ENCODE results near the gene MAFG. TPM values are rescaled to one million over a fixed set of nuclear protein-coding genes. Genes with fewer than 3 reads are reported as not detected.

MAFG gene
- total and polyA plus RNA-seq, 2 donors (not counting 1 experiment from before 2014, with no cell fraction given) = 11.3 to 20.6 TPM

DNA sequence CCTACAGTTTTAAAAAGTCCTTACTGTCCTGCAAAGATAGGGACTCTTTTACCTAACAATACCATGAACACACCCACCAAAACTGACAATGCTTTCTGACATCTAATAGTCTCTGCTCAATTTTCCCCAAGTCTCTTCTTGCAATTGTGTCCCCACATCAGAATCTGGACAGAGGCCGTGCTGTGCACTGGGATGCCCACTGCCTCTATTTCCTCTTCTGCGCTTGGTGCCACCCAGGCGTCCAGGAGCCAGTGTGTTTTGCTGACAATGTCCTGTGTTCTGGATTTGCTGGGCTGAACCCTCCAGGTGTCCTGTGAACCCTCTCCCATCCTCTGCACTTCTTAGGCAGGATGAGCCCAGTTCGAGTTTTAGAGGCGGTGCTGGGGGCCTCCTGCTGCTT, 50.0 kb downstream of the MAFG start:
- Histone ChIP-seq H3K4me1 (ENCODE audit: control insufficient read depth, extremely low read depth, insufficient read depth, low read length) (no peaks in the 10 kb centered on the region), H3K4me3 (replicated peaks in 1 of 4; ENCODE audit: control extremely low read depth in 1 of 4, insufficient read depth in 1 of 4, low read depth in 3 of 4, low read length in 4 of 4) (no peak overlapping the region), H3K27me3 (ENCODE audit: control insufficient read depth, insufficient read depth, low read length) (no peaks in the 10 kb centered on the region), H3K27ac (ENCODE audit: insufficient read depth, low read length) (no peak overlapping the region), H3K79me2 (ENCODE audit: control insufficient read depth, insufficient read depth, low read length) (no peaks in the 10 kb centered on the region), H2AFZ (ENCODE audit: low read length) (no peak overlapping the region), H3K9ac (ENCODE audit: insufficient read depth, low read length) (no peak overlapping the region), H3K9me3 (ENCODE audit: control insufficient read depth, insufficient read depth, low read depth, low read length) (no peaks in the 10 kb centered on the region), H3K36me3 (ENCODE audit: control insufficient read depth, insufficient read depth, low read length) (peaks cover 4% of the 10 kb centered on the region), H3K4me2 (ENCODE audit: extremely low read depth, insufficient read depth, low read length) (no peak overlapping the region), H4K20me1 (ENCODE audit: control insufficient read depth, extremely low read depth, insufficient read depth, low read length) (no peaks in the 10 kb centered on the region)
- no peak for DNase-seq (ENCODE audit: low read depth in 2 of 2)
- TF ChIP-seq, protein P1, sequence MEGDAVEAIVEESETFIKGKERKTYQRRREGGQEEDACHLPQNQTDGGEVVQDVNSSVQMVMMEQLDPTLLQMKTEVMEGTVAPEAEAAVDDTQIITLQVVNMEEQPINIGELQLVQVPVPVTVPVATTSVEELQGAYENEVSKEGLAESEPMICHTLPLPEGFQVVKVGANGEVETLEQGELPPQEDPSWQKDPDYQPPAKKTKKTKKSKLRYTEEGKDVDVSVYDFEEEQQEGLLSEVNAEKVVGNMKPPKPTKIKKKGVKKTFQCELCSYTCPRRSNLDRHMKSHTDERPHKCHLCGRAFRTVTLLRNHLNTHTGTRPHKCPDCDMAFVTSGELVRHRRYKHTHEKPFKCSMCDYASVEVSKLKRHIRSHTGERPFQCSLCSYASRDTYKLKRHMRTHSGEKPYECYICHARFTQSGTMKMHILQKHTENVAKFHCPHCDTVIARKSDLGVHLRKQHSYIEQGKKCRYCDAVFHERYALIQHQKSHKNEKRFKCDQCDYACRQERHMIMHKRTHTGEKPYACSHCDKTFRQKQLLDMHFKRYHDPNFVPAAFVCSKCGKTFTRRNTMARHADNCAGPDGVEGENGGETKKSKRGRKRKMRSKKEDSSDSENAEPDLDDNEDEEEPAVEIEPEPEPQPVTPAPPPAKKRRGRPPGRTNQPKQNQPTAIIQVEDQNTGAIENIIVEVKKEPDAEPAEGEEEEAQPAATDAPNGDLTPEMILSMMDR (conservative IDR thresholded peaks at IDR 0.05 in 1 of 2, IDR thresholded peaks at IDR 0.05 in 1 of 2; ENCODE audit: low read depth in 1 of 2, low read length in 2 of 2) = no peak
- no peak for TF ChIP-seq EZH2 (IDR thresholded peaks at IDR 0.05; ENCODE audit: low read length, missing control alignments)

DNA sequence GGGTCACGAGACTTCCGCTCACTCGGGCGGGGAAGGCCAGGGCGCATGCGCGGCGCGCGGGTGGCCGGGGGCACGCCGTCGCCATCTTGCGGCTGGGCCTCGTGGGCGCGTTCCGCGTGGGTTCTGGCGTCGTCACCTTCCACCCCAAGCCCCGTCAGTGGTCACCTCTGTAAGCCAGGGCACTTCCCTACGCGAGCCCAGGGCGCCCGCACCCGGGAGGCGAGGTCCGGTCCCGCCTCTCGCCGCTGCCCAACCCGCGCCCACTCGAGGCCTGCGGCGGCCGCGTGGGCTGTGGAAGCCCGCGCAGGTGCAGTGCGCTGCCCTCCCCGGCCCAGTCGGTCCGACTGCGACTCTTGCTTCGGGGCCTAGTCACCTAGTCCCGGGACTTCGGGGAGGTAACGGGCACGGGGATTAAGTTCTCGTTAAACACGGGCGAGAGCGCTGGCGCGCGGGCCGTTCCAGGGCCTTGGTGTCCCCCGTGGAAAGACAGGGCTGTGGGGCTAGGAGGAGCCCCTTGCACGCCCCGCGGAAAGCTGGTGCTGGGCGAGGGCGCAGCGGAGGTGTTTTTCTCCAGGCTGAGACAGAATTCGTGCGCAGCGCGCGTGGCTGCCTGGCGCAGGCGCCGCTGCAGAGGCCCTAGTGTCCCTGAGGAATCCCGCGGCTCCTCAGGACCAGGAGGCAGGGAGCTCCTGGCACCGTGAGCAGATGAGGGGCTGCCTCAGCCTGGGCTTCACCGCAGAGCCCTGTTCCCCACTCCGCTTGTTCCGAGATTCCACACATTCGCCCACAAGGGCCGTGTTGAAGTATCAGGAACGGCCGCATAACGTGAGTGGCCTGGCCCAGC, 55.9 kb downstream of the MAFG start:
- DNase-seq (ENCODE audit: low read depth in 2 of 2) = peak; percentile 78 to 89
- Histone ChIP-seq H4K20me1 (ENCODE audit: control insufficient read depth, extremely low read depth, insufficient read depth, low read length) (no peaks in the 10 kb centered on the region), H3K4me1 (ENCODE audit: control insufficient read depth, extremely low read depth, insufficient read depth, low read length) (peaks cover 18% of the 10 kb centered on the region), H3K9me3 (ENCODE audit: control insufficient read depth, insufficient read depth, low read depth, low read length) (no peaks in the 10 kb centered on the region), H3K27me3 (ENCODE audit: control insufficient read depth, insufficient read depth, low read length) (no peaks in the 10 kb centered on the region), H3K27ac (ENCODE audit: insufficient read depth, low read length) (peak overlapping the region; percentile 99), H3K9ac (ENCODE audit: insufficient read depth, low read length) (peak overlapping the region; percentile 97), H2AFZ (ENCODE audit: low read length) (peak overlapping the region; percentile 69), H3K79me2 (ENCODE audit: control insufficient read depth, insufficient read depth, low read length) (peaks cover 26% of the 10 kb centered on the region), H3K4me2 (ENCODE audit: extremely low read depth, insufficient read depth, low read length) (peak overlapping the region; percentile 97), H3K36me3 (ENCODE audit: control insufficient read depth, insufficient read depth, low read length) (peaks cover 13% of the 10 kb centered on the region), H3K4me3 (replicated peaks in 1 of 4; ENCODE audit: control extremely low read depth in 1 of 4, insufficient read depth in 1 of 4, low read depth in 3 of 4, low read length in 4 of 4) (peak overlapping the region; percentile 55 to 89 (median 73))
- TF ChIP-seq, protein P1 (conservative IDR thresholded peaks at IDR 0.05 in 1 of 2, IDR thresholded peaks at IDR 0.05 in 1 of 2; ENCODE audit: low read depth in 1 of 2, low read length in 2 of 2) = peak in 1 of 2 donors; percentile 27
- no peak for TF ChIP-seq EZH2 (IDR thresholded peaks at IDR 0.05; ENCODE audit: low read length, missing control alignments)

DNA sequence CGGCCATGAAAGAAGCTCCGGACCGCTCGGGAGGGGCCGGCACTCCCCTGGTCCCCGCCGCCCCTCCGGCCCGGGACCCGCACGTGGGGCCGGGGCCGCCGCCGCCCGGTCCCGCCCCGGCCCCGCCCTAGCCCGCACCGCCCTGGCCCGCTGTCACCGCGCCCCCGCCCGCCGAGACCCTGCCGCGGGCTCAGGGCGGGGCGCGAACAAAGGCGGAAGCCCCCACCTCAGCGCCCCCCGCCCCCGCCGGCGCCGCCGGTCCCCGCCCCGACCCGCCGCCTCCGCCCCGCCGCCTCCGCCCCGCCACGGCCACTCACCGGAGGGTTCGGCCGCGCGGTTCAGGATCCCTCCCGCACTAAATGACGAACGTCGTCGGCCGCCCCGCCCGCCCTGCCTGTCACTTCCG, 56.6 kb downstream of the MAFG start, which contains the start of gene ARHGDIA:
TSS of gene ARHGDIA (minus strand) at position 357 of the 406 bp plus-strand sequence. CDS start 1,407 bp downstream, outside the sequence.
- Histone ChIP-seq H3K4me2 (ENCODE audit: extremely low read depth, insufficient read depth, low read length) (peak within 1 kb of the TSS; percentile 97), H2AFZ (ENCODE audit: low read length) (peak within 1 kb of the TSS; percentile 69), H3K4me3 (replicated peaks in 1 of 4; ENCODE audit: control extremely low read depth in 1 of 4, insufficient read depth in 1 of 4, low read depth in 3 of 4, low read length in 4 of 4) (peak within 1 kb of the TSS; percentile 61 to 89 (median 87)), H3K9me3 (ENCODE audit: control insufficient read depth, insufficient read depth, low read depth, low read length) (no peaks in the 10 kb centered on the region), H3K4me1 (ENCODE audit: control insufficient read depth, extremely low read depth, insufficient read depth, low read length) (peaks cover 18% of the 10 kb centered on the region), H4K20me1 (ENCODE audit: control insufficient read depth, extremely low read depth, insufficient read depth, low read length) (no peaks in the 10 kb centered on the region), H3K9ac (ENCODE audit: insufficient read depth, low read length) (peak within 1 kb of the TSS; percentile 97), H3K79me2 (ENCODE audit: control insufficient read depth, insufficient read depth, low read length) (peaks cover 26% of the 10 kb centered on the region), H3K27me3 (ENCODE audit: control insufficient read depth, insufficient read depth, low read length) (no peaks in the 10 kb centered on the region), H3K36me3 (ENCODE audit: control insufficient read depth, insufficient read depth, low read length) (peaks cover 14% of the 10 kb centered on the region), H3K27ac (ENCODE audit: insufficient read depth, low read length) (peak within 1 kb of the TSS; percentile 99)
- TF ChIP-seq, protein P1 (conservative IDR thresholded peaks at IDR 0.05 in 1 of 2, IDR thresholded peaks at IDR 0.05 in 1 of 2; ENCODE audit: low read depth in 1 of 2, low read length in 2 of 2) = no peak
- no peak for TF ChIP-seq EZH2 (IDR thresholded peaks at IDR 0.05; ENCODE audit: low read length, missing control alignments)
- no peak for DNase-seq (ENCODE audit: low read depth in 2 of 2)

All from fibroblast of lung (primary cell).